ENCODE results near the gene CT47C1.

The CT47C1 gene

GRCh38 chrX:119073911-119074310, 1.1 kb downstream of the CT47C1 start:
- no peak overlapping the region for H3K4me3 ChIP-seq (ENCODE audit: low read length)
- no peak for TF ChIP-seq CTCF (IDR thresholded peaks at IDR 0.05; ENCODE audit: insufficient read depth, low read depth, low read length, missing control alignments)
- DNase-seq (ENCODE audit: low read depth): no peak

DNA sequence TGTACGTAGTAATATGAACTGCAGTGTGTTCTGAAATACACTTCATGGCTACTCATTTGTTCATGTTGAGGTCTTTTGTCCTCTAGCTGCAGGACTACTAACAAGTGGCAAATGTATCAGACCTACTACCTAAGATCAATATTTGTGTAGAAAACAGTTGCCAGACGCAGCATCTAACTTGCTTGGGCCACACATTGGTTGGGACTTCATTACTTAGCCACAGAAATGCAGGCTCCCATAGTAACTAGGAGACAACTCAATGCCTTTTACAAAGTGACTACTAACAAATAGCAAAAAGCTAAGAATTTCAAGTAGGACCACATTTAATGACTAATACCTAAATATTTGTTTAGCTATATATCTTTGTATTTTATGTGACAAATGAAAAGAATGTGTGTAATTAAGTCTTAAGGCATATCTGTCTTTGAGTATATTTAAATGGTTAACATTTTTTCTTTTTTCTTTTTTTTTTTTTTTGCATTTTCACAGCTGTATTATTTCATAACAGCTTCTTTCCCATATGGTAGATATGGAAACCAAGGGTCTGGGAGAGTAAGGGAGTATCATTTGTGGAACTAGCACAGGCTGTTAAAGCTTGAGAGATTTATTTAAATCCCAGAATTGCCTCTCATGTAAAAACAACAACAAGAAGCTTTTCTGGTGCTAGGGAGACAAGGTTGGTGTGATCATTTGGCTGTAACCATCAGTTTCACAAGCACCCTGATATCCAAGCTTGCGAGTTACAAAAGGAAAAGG, 2.7 kb downstream of the CT47C1 start:
- TF ChIP-seq CTCF (IDR thresholded peaks at IDR 0.05; ENCODE audit: insufficient read depth, low read depth, low read length, missing control alignments): no peak
- H3K4me3 ChIP-seq (ENCODE audit: low read length): no peak overlapping the region
- no peak for DNase-seq (ENCODE audit: low read depth)

DNA sequence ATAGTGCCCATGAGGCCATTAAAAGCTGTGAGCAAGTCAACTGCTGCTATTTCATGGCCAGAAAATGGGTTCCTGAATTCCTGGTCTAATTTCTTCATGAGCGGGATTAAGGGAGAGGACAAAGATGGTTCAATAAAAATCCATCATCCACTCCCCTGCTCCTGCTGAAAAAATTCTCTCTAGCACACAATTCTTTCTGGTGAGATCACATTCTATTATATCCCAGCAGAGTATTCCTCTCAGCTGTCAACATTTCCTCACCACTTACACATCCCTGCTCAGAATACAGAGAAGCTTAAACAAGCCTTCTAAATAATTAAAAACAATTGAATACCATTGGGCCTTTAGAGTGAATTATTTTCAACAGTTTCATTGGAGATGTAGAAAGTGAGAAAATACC, 9.5 kb downstream of the CT47C1 start:
- no peak for DNase-seq (ENCODE audit: low read depth)
- H3K4me3 ChIP-seq (ENCODE audit: low read length): no peak overlapping the region
- no peak for TF ChIP-seq CTCF (IDR thresholded peaks at IDR 0.05; ENCODE audit: insufficient read depth, low read depth, low read length, missing control alignments)

GRCh38 chrX:119084766-119085165, 12.0 kb downstream of the CT47C1 start:
- no peak overlapping the region for H3K4me3 ChIP-seq (ENCODE audit: low read length)
- TF ChIP-seq CTCF (IDR thresholded peaks at IDR 0.05; ENCODE audit: insufficient read depth, low read depth, low read length, missing control alignments): no peak
- DNase-seq (ENCODE audit: low read depth): no peak

- no peak for DNase-seq (ENCODE audit: low read depth)
- H3K4me3 ChIP-seq (ENCODE audit: low read length): no peak overlapping the region
- no peak for TF ChIP-seq CTCF (IDR thresholded peaks at IDR 0.05; ENCODE audit: insufficient read depth, low read depth, low read length, missing control alignments)
Observed at GRCh38 chrX:119087121-119087520, 14.3 kb downstream of the CT47C1 start.

DNA sequence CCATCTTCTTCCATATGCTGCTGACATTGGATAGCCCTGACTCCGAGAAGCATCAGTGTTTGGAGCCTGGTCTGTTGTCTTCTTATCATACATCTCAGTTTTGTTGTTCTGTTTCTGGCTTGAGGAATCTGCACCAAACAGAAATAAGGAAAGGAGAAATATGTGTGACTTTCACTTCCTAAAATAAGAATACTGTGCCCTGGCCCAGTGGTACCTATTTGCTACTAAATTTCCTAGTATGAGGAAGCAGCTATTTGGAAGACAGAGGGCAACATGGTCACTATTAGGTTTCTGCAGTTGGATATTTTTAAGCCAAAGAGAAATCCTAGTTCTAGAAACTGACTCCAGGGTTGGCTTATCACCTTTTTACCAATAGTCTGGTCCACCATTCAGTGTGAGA, 16.8 kb downstream of the CT47C1 start:
- no peak overlapping the region for H3K4me3 ChIP-seq (ENCODE audit: low read length)
- no peak for DNase-seq (ENCODE audit: low read depth)
- no peak for TF ChIP-seq CTCF (IDR thresholded peaks at IDR 0.05; ENCODE audit: insufficient read depth, low read depth, low read length, missing control alignments)

- no peak for TF ChIP-seq CTCF (IDR thresholded peaks at IDR 0.05; ENCODE audit: insufficient read depth, low read depth, low read length, missing control alignments)
- H3K4me3 ChIP-seq (ENCODE audit: low read length): no peak overlapping the region
- no peak for DNase-seq (ENCODE audit: low read depth)
Observed at GRCh38 chrX:119090627-119091026, 17.8 kb downstream of the CT47C1 start.

All from epithelial cell of esophagus (primary cell).